ENCODE results near the gene RIMKLB. TPM values are rescaled to one million over a fixed set of nuclear protein-coding genes. Genes with fewer than 3 reads are reported as not detected.

RIMKLB gene
- total RNA-seq, result 164 TPM

- peak; percentile 79 to 84 for DNase-seq (ENCODE audit: low spot score in 2 of 2)
- FAIRE-seq, result no peak
Measured at GRCh38 chr12:8697476-8698131, at the start of gene RIMKLB. Gene RIMKLB, plus strand, starts transcription at chr12:8697991. Its CDS starts 15,876 bp downstream, at chr12:8713867.

DNA sequence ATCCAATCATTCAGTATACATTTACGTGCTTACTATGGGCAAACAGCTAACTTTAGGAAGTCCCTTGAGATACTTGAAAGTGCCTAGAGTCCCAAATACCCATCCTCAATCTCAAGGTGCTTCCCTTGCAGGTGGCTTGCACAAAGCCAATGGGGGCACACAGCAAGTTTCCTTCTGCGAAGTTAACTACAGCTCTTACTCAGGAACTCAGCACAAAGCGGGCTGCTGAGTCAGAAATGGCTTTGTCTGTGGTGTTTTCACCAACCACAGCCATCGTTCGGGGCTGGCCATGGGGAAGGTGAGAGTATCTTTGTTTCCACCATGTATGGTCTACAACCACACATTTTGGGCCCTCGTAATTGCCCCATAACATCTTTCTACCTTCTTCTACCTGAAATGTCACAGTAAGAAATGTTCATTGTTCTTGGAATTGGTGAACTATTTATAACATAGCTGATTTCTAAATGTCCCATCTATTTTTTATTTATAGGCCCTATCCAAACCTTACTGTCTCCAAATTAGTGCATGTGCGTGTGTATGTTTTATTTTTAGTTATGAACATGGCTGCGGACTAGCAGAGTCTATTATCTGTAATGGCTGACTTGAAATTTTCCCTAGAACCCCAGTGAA is 49.1 kb upstream of the RIMKLB start:
- FAIRE-seq (no peak), DNase-seq (ENCODE audit: low spot score in 2 of 2) (no peak)

DNA sequence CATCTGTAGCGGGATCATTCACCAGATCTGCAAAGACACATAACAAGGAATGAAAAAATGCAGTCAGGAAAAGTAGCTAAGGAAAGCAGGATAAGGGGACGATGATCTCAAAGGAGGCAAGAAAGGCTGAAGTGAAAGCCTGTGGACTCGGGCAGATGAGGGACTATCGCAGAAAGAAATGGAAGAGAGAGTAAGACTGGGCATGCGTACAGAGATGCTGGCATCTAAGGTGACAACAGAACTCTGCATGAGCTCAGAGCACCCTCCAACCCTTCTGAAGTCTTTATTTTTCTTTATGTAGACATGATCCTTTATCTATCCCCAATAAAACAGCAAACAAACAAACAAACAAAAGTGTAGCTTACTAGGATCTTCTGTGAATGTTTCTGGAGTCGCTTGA is 42.4 kb upstream of the RIMKLB start:
- DNase-seq (ENCODE audit: low spot score in 2 of 2), result no peak

DNA sequence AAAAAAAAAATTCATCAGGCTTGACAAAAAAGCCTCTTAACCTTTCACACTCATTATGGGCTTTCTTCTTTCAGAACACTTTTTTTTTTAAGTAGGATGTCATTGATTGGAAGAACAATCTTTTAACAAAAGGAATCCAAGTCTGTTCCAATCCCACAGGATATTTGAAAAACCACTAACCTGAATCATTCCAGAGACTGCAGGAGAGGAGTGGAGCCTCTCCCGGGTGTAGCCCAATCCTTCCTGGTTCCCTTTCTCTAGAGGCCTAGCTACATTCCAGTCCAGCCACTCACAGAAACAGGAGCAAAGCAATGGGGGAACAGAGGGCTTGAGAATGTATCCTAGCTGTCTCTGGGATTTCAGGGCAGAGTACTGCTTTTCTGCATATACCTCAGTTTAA is 39.4 kb upstream of the RIMKLB start:
- no peak for FAIRE-seq

More for the DNA sequence above, 42.4 kb upstream of the RIMKLB start:
- no peak for FAIRE-seq

DNA sequence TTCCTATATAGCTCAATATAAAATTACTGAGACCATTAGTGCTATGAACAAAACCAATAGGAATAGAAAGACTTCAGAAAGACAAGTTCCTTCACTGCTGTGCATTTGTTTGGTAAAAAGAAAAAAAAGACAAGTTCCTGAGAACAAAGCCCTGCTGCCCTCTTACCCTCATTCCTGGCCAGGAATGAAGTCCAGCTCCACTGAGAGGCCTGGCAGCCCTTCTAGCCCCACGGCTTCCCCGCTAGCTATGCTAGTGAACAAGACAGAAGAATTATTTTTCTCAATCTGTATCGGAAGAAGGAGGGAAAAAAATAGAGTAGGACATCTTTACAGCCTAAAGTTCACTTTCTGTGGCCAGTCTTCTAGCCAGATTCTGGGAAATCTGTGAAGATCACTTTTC is 36.8 kb upstream of the RIMKLB start:
- FAIRE-seq, result no peak
- DNase-seq (ENCODE audit: low spot score in 2 of 2), result no peak

More for the DNA sequence above, 39.4 kb upstream of the RIMKLB start:
- no peak for DNase-seq (ENCODE audit: low spot score in 2 of 2)

DNA sequence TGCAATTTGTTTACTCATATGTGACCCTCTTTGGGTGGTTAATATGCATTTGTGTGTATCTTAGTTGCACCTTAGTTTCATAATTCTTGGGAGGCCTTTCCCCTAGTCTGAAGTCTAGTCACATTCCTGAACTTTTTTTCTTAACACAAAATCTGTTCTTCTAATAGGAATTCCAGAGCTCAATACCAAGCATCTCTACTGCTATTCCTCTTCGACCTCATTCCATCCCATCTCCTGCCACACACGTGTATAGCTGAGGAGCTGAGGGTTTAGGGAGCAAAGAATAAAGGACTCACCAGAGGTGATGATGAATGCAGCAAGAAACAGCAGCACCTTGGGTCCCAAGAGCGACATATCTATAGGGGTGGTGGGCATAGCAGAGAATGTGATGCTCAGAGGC is 36.0 kb upstream of the RIMKLB start:
- FAIRE-seq (no peak), DNase-seq (ENCODE audit: low spot score in 2 of 2) (no peak)

- DNase-seq (ENCODE audit: low spot score in 2 of 2), result no peak
- no peak for FAIRE-seq
Measured at GRCh38 chr12:8662593-8662992, 35.2 kb upstream of the RIMKLB start, which contains the start of gene MFAP5. Gene MFAP5, minus strand, starts transcription at chr12:8662826. Its CDS starts 722 bp downstream, at chr12:8662104.

GRCh38 chr12:8664228-8664913 is 33.4 kb upstream of the RIMKLB start:
- no peak for FAIRE-seq

GRCh38 chr12:8665759-8666158 is 32.0 kb upstream of the RIMKLB start:
- no peak for FAIRE-seq

More at GRCh38 chr12:8664228-8664913, 33.4 kb upstream of the RIMKLB start:
- no peak for DNase-seq (ENCODE audit: low spot score in 2 of 2)

DNA sequence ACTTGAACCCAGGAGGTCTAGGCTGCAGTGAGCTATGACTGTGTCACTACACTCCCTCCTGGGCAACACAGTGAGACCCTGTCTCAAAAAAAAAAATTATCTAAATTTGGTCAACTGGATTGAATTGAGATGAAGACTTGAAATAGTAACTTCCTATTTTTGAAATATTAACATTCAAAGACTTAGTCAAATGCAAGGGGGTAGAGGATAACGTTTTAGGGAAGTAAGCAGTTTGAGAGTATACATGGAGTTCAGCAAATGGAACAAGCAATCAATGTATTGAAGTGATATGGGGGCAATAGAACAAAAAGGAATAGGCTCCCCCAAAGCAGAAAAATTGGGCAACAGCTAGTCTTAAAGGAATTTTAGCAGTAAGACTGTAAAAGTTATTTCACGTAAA is 30.5 kb upstream of the RIMKLB start:
- DNase-seq (ENCODE audit: low spot score in 2 of 2) (no peak), FAIRE-seq (no peak)

More at GRCh38 chr12:8665759-8666158, 32.0 kb upstream of the RIMKLB start:
- no peak for DNase-seq (ENCODE audit: low spot score in 2 of 2)

- FAIRE-seq, result no peak
- no peak for DNase-seq (ENCODE audit: low spot score in 2 of 2)
Measured at GRCh38 chr12:8668441-8668840, 29.4 kb upstream of the RIMKLB start.

- DNase-seq (ENCODE audit: low spot score in 2 of 2) (no peak), FAIRE-seq (no peak)
Measured at GRCh38 chr12:8672381-8672780, 25.4 kb upstream of the RIMKLB start.

DNA sequence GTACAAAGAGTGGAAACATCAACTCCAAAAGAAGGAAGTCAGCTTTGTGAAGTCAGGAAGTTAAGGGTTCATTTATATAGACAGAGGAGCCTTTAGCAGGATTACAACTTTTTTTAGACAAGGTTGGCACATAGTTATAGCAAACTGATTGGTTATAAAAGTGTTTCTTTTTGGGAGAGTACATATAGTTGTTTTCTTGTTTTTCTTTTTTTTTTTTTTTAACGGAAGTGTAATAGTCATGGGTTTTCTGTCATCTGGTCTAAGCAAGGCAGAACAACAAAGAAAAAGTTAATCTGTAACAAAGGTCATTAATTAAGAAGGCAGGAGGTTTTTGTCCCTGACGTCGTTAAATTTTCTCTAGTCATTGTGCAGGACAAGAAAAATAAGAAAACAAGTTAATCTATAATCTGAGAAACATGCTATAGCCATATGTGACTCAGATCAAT is 22.2 kb upstream of the RIMKLB start:
- FAIRE-seq, result no peak

GRCh38 chr12:8676651-8677050 is 21.1 kb upstream of the RIMKLB start:
- FAIRE-seq, result no peak
- no peak for DNase-seq (ENCODE audit: low spot score in 2 of 2)

More for the DNA sequence above, 22.2 kb upstream of the RIMKLB start:
- DNase-seq (ENCODE audit: low spot score in 2 of 2), result no peak

- DNase-seq (ENCODE audit: low spot score in 2 of 2), result no peak
- FAIRE-seq, result no peak
Measured at GRCh38 chr12:8677362-8677761, 20.4 kb upstream of the RIMKLB start.

DNA sequence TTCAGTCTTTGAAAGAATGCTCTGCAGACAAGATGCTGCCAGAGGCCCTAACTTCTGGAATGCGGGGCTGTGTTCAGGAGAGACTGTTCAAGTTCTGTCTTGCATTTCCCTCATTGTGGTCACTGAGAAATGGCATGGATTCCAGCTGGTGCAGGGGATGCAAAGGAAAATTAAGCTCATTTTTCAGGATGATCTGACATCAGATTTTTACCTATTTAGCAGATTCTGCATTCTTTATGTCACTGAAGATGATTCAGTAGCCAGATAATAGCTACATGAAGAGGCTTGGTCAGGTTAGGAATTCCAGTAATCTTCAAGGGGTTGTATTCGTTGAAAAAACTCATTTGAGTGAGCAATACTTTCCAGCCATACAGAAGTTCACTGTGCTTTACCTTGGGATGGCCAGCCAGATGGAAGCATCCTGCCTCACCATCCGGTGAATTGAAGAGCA is 19.1 kb upstream of the RIMKLB start:
- DNase-seq (ENCODE audit: low spot score in 2 of 2) (no peak), FAIRE-seq (no peak)

GRCh38 chr12:8680533-8680932 is 17.3 kb upstream of the RIMKLB start:
- no peak for FAIRE-seq
- no peak for DNase-seq (ENCODE audit: low spot score in 2 of 2)

- no peak for FAIRE-seq
- no peak for DNase-seq (ENCODE audit: low spot score in 2 of 2)
Measured at GRCh38 chr12:8681129-8681884, 16.5 kb upstream of the RIMKLB start.

DNA sequence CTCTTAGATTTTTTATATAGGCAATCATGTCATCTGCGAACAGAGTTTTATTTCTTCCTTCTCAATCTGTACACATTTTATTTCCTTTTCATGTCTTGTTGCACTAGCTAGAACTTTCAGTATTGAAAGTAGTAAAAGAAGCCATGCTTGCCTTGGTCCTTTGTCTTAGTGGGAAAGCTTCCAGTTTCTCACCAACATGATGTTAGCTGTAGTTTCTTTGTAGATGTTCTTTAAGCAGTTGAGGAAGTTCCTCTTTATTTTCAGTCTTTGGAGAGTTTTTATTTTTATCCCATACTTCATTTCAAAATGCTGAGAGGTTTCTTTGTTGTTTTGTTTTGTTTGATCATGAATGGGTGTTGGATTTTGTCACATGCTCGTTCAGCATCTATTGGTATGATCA is 12.7 kb upstream of the RIMKLB start:
- FAIRE-seq, result no peak
- no peak for DNase-seq (ENCODE audit: low spot score in 2 of 2)

- FAIRE-seq (no peak), DNase-seq (ENCODE audit: low spot score in 2 of 2) (peak in 1 of 2 donors; percentile 42)
Measured at GRCh38 chr12:8687846-8688601, 9.8 kb upstream of the RIMKLB start.
